ENCODE results near the gene THAP8.

Gene THAP8

DNA sequence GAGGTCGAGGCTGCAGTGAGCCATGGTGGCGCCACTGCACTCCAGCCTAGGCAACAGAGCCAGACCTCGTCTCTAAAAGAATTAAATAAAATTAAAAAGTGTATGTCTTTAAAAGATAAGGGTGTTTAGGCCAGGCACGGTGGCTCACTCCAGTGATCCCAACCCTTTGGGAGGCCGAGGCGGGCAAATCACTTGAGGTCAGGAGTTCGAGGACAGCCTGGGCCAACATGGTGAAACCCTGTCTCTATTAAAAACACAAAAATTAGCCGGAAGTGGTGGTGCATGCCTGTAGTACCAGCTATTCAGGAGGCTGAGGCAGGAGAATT is 66.6 kb downstream of the THAP8 start:
- no peaks in the 10 kb centered on the region for H3K36me3 ChIP-seq (ENCODE audit: control insufficient read depth, insufficient read depth, low read length)

DNA sequence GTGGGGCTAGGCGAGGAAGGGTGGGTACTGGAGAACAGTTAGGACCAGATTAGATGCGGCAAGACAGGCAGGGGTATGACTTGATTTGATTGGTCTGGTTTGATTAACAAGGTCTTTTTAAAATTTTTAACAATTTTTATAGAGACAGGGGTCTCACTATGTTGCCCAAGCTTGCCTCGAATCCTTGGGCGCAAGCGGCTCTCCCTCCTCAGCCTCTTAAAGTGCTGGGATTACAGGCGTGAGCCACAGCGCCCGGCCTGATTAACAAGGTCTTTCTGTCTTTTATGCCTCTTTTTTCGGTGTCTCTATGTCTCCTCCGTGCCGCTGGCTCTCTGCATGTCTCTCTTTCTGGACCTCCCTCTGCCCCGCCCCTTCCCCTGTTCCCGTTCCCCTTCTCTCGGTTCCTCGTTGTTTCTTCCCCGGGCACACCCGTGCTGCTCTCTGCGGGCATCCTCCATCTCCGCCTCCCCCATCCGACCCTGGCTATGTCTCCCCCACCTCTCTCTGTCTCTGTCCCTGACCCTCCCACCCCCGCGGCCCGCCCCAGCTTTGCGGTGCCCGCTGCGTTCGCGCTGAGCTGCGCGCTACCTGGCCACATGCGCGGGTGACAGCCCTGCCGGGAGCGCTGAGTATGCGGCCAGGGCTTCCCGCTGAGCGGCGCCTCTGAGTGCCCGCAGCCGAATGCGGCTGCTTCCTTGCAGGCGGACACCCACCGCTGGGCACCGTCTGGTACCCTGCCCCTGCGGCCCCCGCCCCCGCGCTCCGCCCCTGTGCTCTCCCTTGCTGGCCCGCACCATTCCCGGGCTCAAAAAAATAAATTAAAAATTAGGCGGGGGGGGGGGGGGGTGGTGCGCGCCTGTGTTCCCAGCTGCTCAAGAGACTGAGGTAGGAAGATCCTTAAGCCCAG is 67.2 kb downstream of the THAP8 start:
- H3K36me3 ChIP-seq (ENCODE audit: control insufficient read depth, insufficient read depth, low read length): no peaks in the 10 kb centered on the region
- TF ChIP-seq CTCF (IDR thresholded peaks at IDR 0.05; ENCODE audit: insufficient read depth, low read length, poor library complexity, severe bottlenecking): no peak
- peak overlapping the region; percentile 59 for H3K4me3 ChIP-seq (replicated peaks; ENCODE audit: low read depth, low read length)
- DNase-seq (ENCODE audit: extremely low read depth, insufficient read length): peak; percentile 33
- no peaks in the 10 kb centered on the region; the same call in 1 of the 2 replicates for H3K27me3 ChIP-seq (replicated peaks; ENCODE audit: control insufficient read depth, insufficient read depth, low read length)

More for the DNA sequence above, 66.6 kb downstream of the THAP8 start:
- no peak for DNase-seq (ENCODE audit: extremely low read depth, insufficient read length)
- no peak overlapping the region for H3K4me3 ChIP-seq (replicated peaks; ENCODE audit: low read depth, low read length)
- H3K27me3 ChIP-seq (replicated peaks; ENCODE audit: control insufficient read depth, insufficient read depth, low read length): no peaks in the 10 kb centered on the region; the same call in 1 of the 2 replicates
- TF ChIP-seq CTCF (IDR thresholded peaks at IDR 0.05; ENCODE audit: insufficient read depth, low read length, poor library complexity, severe bottlenecking): no peak

GRCh38 chr19:35986111-35986510 is 68.0 kb downstream of the THAP8 start:
- Histone ChIP-seq H3K36me3 (ENCODE audit: control insufficient read depth, insufficient read depth, low read length) (no peaks in the 10 kb centered on the region), H3K4me3 (replicated peaks; ENCODE audit: low read depth, low read length) (no peak overlapping the region), H3K27me3 (replicated peaks; ENCODE audit: control insufficient read depth, insufficient read depth, low read length) (no peaks in the 10 kb centered on the region; the same call in 1 of the 2 replicates)
- no peak for DNase-seq (ENCODE audit: extremely low read depth, insufficient read length)
- TF ChIP-seq CTCF (IDR thresholded peaks at IDR 0.05; ENCODE audit: insufficient read depth, low read length, poor library complexity, severe bottlenecking): no peak
